Stomach (tissue), 9 donors: Measurements from ENCODE around the gene C5orf47. TPM values are rescaled to one million over a fixed set of nuclear protein-coding genes. Genes with fewer than 3 reads are reported as not detected.

Source experiments
- DNase-seq, 2 donors: peaks; one replicate each; pipeline versions ENCODE4 v3.0.0 to v3.0.0-alpha.2; 2013 to 2019
- H3K27ac ChIP-seq, 5 donors: fragments of 200-600 bp in 4 of 5; sonication (generic) in 4 of 5; one replicate each; pipeline ENCODE4 v1.5.1; 2013 to 2019; ENCODE audit warnings: mild to moderate bottlenecking in 1 of 5, moderate library complexity in 1 of 5
- H3K27me3 ChIP-seq, 3 donors: fragments of 200-600 bp; sonication (generic); one replicate each; pipeline ENCODE4 v1.5.1; 2017 to 2019; ENCODE audit warnings: mixed run types in 1 of 3
- H3K36me3 ChIP-seq, 4 donors: fragments of 200-600 bp; sonication (generic); 1 replicate in 3 of 4; 2 replicates in 1 of 4; pipeline ENCODE4 v1.5.1; 2016 to 2019
- H3K4me1 ChIP-seq, 4 donors: fragments of 200-600 bp; sonication (generic); one replicate each; pipeline ENCODE4 v1.5.1; 2016 to 2019
- H3K4me3 ChIP-seq, 4 donors: fragments of 200-600 bp; sonication (generic) in 3 of 4; one replicate each; pipeline ENCODE4 v1.5.1; 2016 to 2019; ENCODE audit warnings: mild to moderate bottlenecking in 1 of 4
- H3K9me3 ChIP-seq, 4 donors: fragments of 200-600 bp; sonication (generic); one replicate each; pipeline ENCODE4 v1.5.1; 2016 to 2019
- EP300 ChIP-seq: sonication (generic); formaldehyde crosslinking; IDR thresholded peaks from one replicate; pipeline ENCODE4 v1.6.1; 2017; ENCODE audit warnings: antibody characterized with exemption
- POLR2A ChIP-seq, 4 donors: fragments of 450-650 bp; IDR thresholded peaks; one replicate each; pipeline ENCODE4 v1.6.1; 2016; ENCODE audit warnings: antibody characterized with exemption in 4 of 4, control low read depth in 2 of 4, mild to moderate bottlenecking in 1 of 4, moderate library complexity in 1 of 4
- POLR2AphosphoS5 ChIP-seq, 3 donors: sonication (generic); formaldehyde crosslinking; IDR thresholded peaks; one replicate each; pipeline ENCODE4 v1.6.1; 2016; ENCODE audit warnings: antibody characterized with exemption in 3 of 3
- WGBS, 5 donors: extraction: QIAGEN DNeasy Blood & Tissue Kit in 3 of 5; methylation state at CpG; one replicate each; pipeline versions ENCODE4 v1.1.5 to v1.1.7; 2013 to 2018; 5-methylcytosine and 5-hydroxymethylcytosine counted together
- intact Hi-C: fragments of 100-400 bp; cut with DNase I; formaldehyde crosslinking; loops from one replicate; pipeline ENCODE4 v1.15.1; 2023; ENCODE audit warnings: low total_unique reads
- polyA plus RNA-seq, 3 donors: library from polyadenylated mRNA; stranded (reverse); fragments of 200-250 nt; gene quantifications; one replicate each; pipeline ENCODE4 v1.2.3, GENCODE V29; 2013
- total RNA-seq, 5 donors: library from RNA; depleted of rRNA; stranded (reverse); fragments of >200 nt; gene quantifications; one replicate each; pipeline versions ENCODE4 v1.1.0 to v1.2.3, GENCODE V29; 2014 to 2016
- TF ChIP-seq, protein P1 (sequence below), 7 experiments: fragments of 450-650 bp in 4 of 7; fragments of 200-600 bp in 3 of 7; sonication (generic) in 3 of 7; IDR thresholded peaks; one replicate each; pipeline ENCODE4 v1.5.1; 2016 to 2019; ENCODE audit warnings: antibody characterized with exemption in 7 of 7, control low read depth in 2 of 7, mild to moderate bottlenecking in 1 of 7
- donor health status: healthy with polysubstance abuse.
- donor health status: Bipolar disorder and iron deficiency.
- donor health status: healthy.

The C5orf47 gene
- total and polyA plus RNA-seq, 8 donors = not detected

DNA sequence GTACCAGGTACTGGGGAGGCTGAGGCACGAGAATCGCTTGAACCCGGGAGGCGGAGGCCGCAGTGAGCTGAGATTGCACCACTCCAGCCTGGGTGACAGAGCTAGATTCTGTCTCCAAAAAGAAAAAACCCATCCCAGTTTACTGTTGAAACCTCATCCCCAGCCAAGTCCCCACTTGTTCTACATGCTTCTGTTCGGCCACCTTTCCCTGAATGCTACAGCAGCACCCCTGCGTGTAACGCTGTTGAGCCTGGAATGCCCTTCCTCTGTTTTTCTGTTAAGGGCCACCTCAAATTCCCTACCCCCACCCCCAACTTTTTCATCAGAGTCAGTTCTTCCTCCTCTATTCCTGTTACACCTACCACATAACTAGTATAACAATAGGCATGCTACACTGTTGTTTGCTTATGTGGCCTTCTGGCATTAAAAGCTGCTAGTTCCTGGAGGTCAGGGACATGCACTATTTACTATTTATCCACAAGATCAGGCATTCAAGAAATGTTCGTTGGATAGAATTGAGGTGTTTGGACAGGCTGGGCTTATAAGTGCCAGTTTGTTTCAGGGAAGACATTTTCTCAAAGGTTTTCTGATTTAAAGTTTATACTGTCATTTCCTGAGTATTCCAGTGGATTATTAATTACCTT, 47.1 kb upstream of the C5orf47 start:
- WGBS, 5 donors = 64 to 79% (median 76%) methylated on average over 9 of the region's 9 CpGs
- H3K4me3 ChIP-seq = no peak overlapping the region
- TF ChIP-seq POLR2AphosphoS5 (IDR thresholded peaks at IDR 0.05) (peak in 1 of 3 donors; percentile 33), POLR2A (IDR thresholded peaks at IDR 0.05) (no peak)
- H3K27me3 ChIP-seq = no peaks in the 10 kb centered on the region
- peak in 1 of 2 donors; percentile 34 for DNase-seq
- H3K9me3 ChIP-seq = no peaks in the 10 kb centered on the region
- H3K27ac ChIP-seq = peak overlapping the region in 4 of 5 donors; percentile 27 to 72 (median 50)
- H3K36me3 ChIP-seq = peaks cover 12 to 31% (median 25%) of the 10 kb centered on the region in 4 donors
- peaks cover 14 to 55% (median 36%) of the 10 kb centered on the region in 4 donors for H3K4me1 ChIP-seq
- intact Hi-C loops = no loop called here

DNA sequence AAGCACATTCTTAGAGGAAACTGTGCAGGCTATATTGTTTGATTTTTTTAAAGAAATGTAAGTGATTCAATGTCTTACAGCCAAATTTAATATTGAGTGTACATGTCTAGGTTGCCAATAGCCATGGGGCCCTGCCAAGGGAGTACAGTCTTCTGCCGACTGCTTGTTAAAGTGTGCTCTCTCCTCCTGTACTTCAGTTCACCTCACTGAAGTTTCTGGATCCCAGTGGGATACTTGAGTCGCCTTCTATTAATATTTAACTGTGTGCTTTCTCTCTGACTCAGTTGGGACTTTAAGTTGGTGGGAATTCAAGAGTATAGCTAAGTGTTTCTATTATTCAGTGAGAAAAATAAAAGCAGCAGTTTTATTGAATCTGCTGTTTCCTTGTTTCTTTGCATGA, 44.5 kb upstream of the C5orf47 start:
- no peaks in the 10 kb centered on the region for H3K27me3 ChIP-seq
- peak in 1 of 2 donors; percentile 15 for DNase-seq
- peaks cover 28 to 51% (median 48%) of the 10 kb centered on the region in 4 donors for H3K36me3 ChIP-seq
- H3K9me3 ChIP-seq = no peaks in the 10 kb centered on the region
- 40 to 65% (median 54%) methylated on average over 2 of the region's 2 CpGs for WGBS, 5 donors
- no peak overlapping the region for H3K27ac ChIP-seq
- peaks cover 14 to 45% (median 34%) of the 10 kb centered on the region in 4 donors for H3K4me1 ChIP-seq
- intact Hi-C loops = no loop called here
- TF ChIP-seq, protein P1, sequence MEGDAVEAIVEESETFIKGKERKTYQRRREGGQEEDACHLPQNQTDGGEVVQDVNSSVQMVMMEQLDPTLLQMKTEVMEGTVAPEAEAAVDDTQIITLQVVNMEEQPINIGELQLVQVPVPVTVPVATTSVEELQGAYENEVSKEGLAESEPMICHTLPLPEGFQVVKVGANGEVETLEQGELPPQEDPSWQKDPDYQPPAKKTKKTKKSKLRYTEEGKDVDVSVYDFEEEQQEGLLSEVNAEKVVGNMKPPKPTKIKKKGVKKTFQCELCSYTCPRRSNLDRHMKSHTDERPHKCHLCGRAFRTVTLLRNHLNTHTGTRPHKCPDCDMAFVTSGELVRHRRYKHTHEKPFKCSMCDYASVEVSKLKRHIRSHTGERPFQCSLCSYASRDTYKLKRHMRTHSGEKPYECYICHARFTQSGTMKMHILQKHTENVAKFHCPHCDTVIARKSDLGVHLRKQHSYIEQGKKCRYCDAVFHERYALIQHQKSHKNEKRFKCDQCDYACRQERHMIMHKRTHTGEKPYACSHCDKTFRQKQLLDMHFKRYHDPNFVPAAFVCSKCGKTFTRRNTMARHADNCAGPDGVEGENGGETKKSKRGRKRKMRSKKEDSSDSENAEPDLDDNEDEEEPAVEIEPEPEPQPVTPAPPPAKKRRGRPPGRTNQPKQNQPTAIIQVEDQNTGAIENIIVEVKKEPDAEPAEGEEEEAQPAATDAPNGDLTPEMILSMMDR (IDR thresholded peaks at IDR 0.05) = no peak
- TF ChIP-seq POLR2AphosphoS5 (IDR thresholded peaks at IDR 0.05) (no peak), EP300 (no peak), POLR2A (IDR thresholded peaks at IDR 0.05) (no peak)
- no peak overlapping the region for H3K4me3 ChIP-seq

DNA sequence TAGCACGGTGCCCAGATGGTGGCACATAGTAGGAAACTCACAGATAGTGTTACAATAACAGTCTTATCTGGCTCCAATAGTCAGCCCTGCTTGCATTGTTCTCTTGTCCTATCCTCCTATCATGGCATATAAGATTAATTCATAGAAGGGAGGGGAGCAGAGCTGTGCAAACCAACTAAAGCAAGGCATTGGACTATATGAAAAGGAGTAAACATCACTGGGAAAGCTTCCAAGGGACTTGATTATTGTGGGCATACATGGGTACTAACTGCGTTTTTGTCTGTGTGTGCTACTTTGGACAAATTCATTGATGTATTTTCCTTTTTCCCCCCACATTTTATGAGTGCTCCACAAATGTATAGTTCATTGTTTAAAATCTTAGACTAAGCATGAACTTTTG, 43.8 kb upstream of the C5orf47 start:
- Histone ChIP-seq H3K4me1 (peaks cover 14 to 40% (median 34%) of the 10 kb centered on the region in 4 donors), H3K9me3 (no peaks in the 10 kb centered on the region), H3K27me3 (no peaks in the 10 kb centered on the region), H3K36me3 (peaks cover 28 to 58% (median 55%) of the 10 kb centered on the region in 4 donors), H3K27ac (no peak overlapping the region), H3K4me3 (no peak overlapping the region)
- TF ChIP-seq POLR2AphosphoS5 (IDR thresholded peaks at IDR 0.05) = no peak
- no peak for TF ChIP-seq POLR2A (IDR thresholded peaks at IDR 0.05)
- TF ChIP-seq EP300 = no peak
- TF ChIP-seq, protein P1 (IDR thresholded peaks at IDR 0.05) = no peak
- intact Hi-C loops = no loop called here
- 45 to 62% (median 56%) methylated on average over 2 of the region's 2 CpGs for WGBS, 5 donors
- no peak for DNase-seq

DNA sequence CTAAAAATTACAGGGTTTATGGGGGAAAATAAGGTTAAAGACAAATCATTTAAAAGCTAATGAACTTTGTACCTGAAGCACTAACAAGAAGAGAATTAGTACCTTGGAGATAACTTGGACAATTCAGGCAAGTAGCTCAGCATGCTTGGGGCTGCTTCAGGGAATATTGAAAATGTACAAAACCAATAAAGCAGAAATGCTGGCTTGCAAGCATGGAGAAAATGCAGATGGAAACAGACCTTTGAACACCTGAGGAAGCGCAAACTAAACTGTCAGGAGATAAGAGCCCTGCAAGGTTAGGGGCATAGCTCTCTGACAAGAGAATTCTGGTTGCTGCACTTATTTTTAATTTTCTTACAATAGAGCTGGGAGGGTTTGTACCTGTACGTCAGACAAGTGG, 42.6 kb upstream of the C5orf47 start:
- Histone ChIP-seq H3K27me3 (no peaks in the 10 kb centered on the region), H3K36me3 (peaks cover 38 to 69% (median 66%) of the 10 kb centered on the region in 4 donors), H3K4me1 (peaks cover 12 to 32% (median 27%) of the 10 kb centered on the region in 4 donors), H3K4me3 (no peak overlapping the region), H3K27ac (no peak overlapping the region), H3K9me3 (no peaks in the 10 kb centered on the region)
- intact Hi-C loops = no loop called here
- no peak for DNase-seq
- WGBS, 5 donors = 81 to 95% (median 87%) methylated on average over 2 of the region's 2 CpGs
- TF ChIP-seq POLR2A (IDR thresholded peaks at IDR 0.05) (no peak), POLR2AphosphoS5 (IDR thresholded peaks at IDR 0.05) (no peak), EP300 (no peak)
- TF ChIP-seq, protein P1 (IDR thresholded peaks at IDR 0.05) = no peak

DNA sequence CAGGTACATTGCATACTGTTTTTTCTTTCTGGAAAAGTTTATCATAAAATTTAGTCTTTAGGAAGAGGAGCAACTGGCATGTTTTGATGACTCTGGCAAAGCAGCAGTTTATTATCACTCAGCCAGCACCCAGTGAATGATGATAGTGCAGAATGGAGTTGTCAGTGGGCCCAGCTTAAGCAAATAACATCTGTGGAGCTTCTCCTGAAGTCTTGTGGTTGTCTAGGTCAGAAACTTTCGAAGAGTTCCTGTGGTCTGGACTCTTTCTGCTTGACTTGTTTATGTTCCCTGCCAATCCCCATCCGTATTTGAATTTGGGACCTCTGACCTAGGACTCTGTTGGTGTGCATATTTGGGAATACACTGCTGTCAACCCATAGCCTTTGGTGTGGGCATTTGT, 38.1 kb upstream of the C5orf47 start:
- no peak for DNase-seq
- H3K27ac ChIP-seq = no peak overlapping the region
- 61 to 81% (median 74%) methylated on average over 2 of the region's 2 CpGs for WGBS, 5 donors
- no peaks in the 10 kb centered on the region for H3K27me3 ChIP-seq
- no peaks in the 10 kb centered on the region for H3K9me3 ChIP-seq
- no peak for TF ChIP-seq POLR2A (IDR thresholded peaks at IDR 0.05)
- TF ChIP-seq, protein P1 (IDR thresholded peaks at IDR 0.05) = no peak
- TF ChIP-seq EP300 = no peak
- no peak for TF ChIP-seq POLR2AphosphoS5 (IDR thresholded peaks at IDR 0.05)
- no peak overlapping the region for H3K4me3 ChIP-seq
- peaks cover 4 to 38% (median 20%) of the 10 kb centered on the region in 4 donors for H3K4me1 ChIP-seq
- H3K36me3 ChIP-seq = peaks cover 32 to 100% (median 96%) of the 10 kb centered on the region in 4 donors
- intact Hi-C loops = no loop called here
